Epithelial cell of esophagus (primary cell): ENCODE results near the gene ATP2B3.

ENCODE experiments used
- DNase-seq: peaks from one replicate; pipeline ENCODE4 v3.0.0; 2010; ENCODE audit warnings: low read depth
- H3K4me3 ChIP-seq: 2 replicates; pipeline ENCODE4 v1.5.1; 2011; ENCODE audit warnings: mild to moderate bottlenecking, low read length, control low read depth
- TF ChIP-seq, protein P1 (sequence below): IDR thresholded peaks from 2 replicates; pipeline ENCODE4 v1.5.1; 2011; ENCODE audit warnings: low read depth, mild to moderate bottlenecking, low read length, control low read depth, inconsistent platforms; ENCODE audit not compliant: insufficient read depth; ENCODE audit errors: missing control alignments

The ATP2B3 gene

DNA sequence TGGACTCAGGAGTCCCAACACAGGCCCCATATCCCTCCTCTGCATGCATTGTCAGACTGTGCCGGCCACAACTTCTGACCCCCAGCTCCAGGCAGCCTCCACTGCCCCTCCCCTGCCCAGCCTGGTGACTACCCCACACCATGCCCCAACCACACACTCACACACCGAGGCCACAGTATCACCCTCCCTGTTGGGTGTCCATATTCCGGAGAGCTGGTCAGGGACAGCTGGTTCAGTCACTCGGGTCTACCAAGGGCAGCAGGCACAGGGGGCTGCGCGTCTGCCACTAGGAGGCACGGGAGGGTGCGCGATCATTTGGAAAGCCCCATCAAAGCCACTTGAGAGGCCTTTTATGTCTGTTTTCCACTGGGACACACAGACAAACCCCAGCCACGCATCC is 55.2 kb downstream of the ATP2B3 start:
- H3K4me3 ChIP-seq, result no peak overlapping the region
- TF ChIP-seq, protein P1, sequence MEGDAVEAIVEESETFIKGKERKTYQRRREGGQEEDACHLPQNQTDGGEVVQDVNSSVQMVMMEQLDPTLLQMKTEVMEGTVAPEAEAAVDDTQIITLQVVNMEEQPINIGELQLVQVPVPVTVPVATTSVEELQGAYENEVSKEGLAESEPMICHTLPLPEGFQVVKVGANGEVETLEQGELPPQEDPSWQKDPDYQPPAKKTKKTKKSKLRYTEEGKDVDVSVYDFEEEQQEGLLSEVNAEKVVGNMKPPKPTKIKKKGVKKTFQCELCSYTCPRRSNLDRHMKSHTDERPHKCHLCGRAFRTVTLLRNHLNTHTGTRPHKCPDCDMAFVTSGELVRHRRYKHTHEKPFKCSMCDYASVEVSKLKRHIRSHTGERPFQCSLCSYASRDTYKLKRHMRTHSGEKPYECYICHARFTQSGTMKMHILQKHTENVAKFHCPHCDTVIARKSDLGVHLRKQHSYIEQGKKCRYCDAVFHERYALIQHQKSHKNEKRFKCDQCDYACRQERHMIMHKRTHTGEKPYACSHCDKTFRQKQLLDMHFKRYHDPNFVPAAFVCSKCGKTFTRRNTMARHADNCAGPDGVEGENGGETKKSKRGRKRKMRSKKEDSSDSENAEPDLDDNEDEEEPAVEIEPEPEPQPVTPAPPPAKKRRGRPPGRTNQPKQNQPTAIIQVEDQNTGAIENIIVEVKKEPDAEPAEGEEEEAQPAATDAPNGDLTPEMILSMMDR, result no peak
- no peak for DNase-seq

DNA sequence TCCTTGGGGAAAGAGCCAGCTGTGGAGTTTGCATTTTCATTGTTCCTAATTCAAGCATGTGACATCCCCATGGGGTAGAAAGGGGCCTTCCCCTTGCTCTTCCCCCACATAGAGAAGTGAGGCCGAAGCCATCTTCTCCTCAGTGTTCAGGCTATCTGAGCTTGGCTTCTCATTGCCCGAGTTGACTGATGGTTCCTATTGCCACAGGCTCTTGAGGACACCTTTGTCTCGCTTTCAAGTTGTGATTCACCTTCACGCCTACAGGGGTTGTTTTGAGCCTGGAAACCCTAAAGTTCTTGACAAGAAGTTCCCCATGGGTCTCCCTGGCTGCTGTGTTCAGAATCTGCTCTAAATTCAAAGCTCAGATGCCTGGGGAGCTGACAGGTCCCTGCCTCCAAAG is 56.5 kb downstream of the ATP2B3 start:
- peak; percentile 2 for DNase-seq
- TF ChIP-seq, protein P1, result no peak
- H3K4me3 ChIP-seq, result no peak overlapping the region

DNA sequence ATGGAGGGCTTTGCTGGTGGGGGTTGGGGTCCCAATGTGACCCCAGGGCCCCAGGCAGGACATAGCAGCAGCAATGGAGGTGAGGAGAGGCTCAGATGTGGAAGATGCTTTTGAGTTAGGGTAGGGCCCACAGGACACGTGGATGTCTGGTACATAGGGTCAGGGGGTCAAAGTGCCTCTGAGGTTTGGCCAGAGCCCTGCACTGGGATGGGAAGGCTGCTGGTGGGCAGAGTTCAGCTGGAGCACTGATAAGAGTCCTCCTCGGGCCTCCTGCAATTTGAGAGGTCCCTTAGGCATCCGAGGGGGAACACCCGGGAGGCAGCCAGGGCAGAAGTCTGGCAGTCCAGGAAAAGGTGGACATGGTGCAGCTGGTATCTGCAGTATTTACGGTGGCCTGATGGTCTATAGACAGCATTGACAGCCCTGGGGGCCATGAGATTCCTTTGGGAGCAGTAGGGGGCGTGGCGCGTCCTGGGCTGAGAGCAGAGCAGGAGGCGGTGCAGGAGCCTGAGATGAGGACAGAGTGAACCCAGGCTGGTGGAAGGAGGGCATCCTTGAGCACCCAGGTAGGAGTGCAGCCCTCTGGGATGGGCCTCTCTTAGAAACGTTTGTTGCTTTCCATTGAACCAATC is 58.9 kb downstream of the ATP2B3 start:
- no peak overlapping the region for H3K4me3 ChIP-seq
- no peak for DNase-seq
- TF ChIP-seq, protein P1, result no peak

DNA sequence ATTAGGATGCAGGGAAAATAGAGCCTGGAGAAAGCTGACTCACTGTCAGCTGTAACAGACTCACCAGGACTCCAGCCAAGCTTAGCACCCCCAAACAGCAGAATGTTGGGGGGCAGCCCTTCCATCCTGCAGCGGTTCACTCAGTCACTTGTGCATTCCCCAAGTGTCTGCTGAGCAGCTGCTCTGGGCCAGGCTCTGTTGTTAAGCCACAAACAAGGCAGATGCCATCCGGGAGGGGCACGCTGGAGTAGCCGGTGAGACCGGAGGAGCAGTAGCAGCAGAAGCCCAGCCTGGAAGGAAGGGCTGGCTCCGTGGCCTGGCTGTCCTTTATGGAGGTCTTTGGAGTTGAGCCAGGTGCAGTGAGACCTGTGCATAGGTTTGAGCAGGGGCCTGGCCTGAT is 59.5 kb downstream of the ATP2B3 start:
- TF ChIP-seq, protein P1, result no peak
- DNase-seq, result no peak
- no peak overlapping the region for H3K4me3 ChIP-seq

DNA sequence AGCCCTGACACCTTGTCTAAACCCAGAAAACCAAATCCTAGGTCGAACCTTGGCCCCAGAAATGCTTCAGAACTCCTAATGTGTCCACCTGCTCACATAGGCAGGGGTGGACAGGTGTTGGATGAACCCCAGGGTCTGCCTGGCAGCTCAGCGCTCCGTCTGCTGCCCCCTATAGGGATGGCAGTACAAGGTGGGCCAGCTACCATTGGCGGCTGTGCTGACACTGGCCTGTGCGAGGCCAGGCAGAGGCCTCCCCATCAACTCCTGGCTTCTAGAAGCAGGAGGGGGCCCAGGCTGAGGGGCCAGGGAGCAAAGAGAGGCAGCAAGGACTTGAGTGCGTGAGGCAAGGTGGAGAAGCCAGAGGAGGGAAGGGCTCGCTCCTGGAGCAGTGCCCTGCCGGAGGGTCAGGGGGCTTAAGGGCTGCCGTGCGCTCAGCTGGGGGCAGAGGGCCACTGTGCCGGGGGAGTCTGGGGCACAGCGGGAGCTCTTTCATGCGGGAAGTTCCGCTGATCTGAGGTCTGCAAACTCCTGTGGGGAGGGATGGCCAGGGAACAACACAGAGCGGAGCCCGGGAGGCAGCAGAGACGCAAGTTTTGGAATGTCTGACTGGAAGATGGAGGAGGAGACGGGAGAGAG is 60.9 kb downstream of the ATP2B3 start:
- DNase-seq, result no peak
- TF ChIP-seq, protein P1, result no peak
- no peak overlapping the region for H3K4me3 ChIP-seq

DNA sequence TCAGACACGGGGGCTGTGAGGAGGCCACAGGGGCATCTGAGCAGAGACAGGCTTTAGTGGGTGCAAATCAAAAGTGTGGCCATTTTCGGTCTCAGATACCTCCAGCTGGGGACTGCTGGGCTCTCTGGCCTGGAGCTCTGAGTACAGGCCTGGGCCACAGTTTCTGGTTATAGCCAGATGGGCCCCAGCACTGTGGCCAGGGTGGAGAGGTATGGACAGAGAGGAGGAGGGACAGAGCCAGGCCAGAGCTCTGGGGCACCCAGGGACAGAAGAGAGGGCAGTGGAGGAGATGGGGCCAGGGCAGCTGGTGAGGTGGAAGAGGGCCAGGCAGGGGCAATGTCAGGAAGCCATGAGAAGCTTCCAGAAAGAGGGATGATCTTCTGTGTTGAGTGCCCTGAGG is 61.4 kb downstream of the ATP2B3 start:
- TF ChIP-seq, protein P1, result no peak
- no peak overlapping the region for H3K4me3 ChIP-seq
- DNase-seq, result no peak
